ENCODE results near the gene FAM111A.
A peak's percentile ranks its signal among the peaks of the same experiment; 100 is the strongest.

Gene FAM111A

GRCh38 chr11:59187035-59187434 is 44.4 kb downstream of the FAM111A start:
- Histone ChIP-seq H3K27me3 (ENCODE audit: insufficient read depth, poor library complexity, severe bottlenecking) (no peaks in the 10 kb centered on the region), H3K27ac (replicated peaks) (no peak overlapping the region), H3K4me3 (replicated peaks; ENCODE audit: insufficient read depth, low read length) (no peak overlapping the region)
- TF ChIP-seq REST (IDR thresholded peaks at IDR 0.05; ENCODE audit: insufficient replicate concordance, low read depth) (no peak), SPI1 (IDR thresholded peaks at IDR 0.05; ENCODE audit: borderline replicate concordance, low read depth) (no peak), GABPA (IDR thresholded peaks at IDR 0.05; ENCODE audit: low read depth) (no peak), POLR2AphosphoS5 (IDR thresholded peaks at IDR 0.05; ENCODE audit: low read depth) (no peak), CTCF (IDR thresholded peaks at IDR 0.05; ENCODE audit: insufficient read depth, low read length) (no peak)
- no peak for DNase-seq (ENCODE audit: low read depth in 1 of 2, low spot score in 1 of 2)

- TF ChIP-seq REST (IDR thresholded peaks at IDR 0.05; ENCODE audit: insufficient replicate concordance, low read depth) (no peak), POLR2AphosphoS5 (IDR thresholded peaks at IDR 0.05; ENCODE audit: low read depth) (no peak), CTCF (IDR thresholded peaks at IDR 0.05; ENCODE audit: insufficient read depth, low read length) (no peak), GABPA (IDR thresholded peaks at IDR 0.05; ENCODE audit: low read depth) (no peak), SPI1 (IDR thresholded peaks at IDR 0.05; ENCODE audit: borderline replicate concordance, low read depth) (peak; percentile 72; the same call in 1 of the 2 replicates)
- DNase-seq (ENCODE audit: low read depth in 1 of 2, low spot score in 1 of 2), result peak in 1 of 2 experiments; percentile 17
- Histone ChIP-seq H3K27me3 (ENCODE audit: insufficient read depth, poor library complexity, severe bottlenecking) (no peaks in the 10 kb centered on the region), H3K27ac (replicated peaks) (no peak overlapping the region), H3K4me3 (replicated peaks; ENCODE audit: insufficient read depth, low read length) (no peak overlapping the region)
These were observed 44.9 kb downstream of the FAM111A start for GRCh38 chr11:59187587-59187986.

- H3K4me3 ChIP-seq (replicated peaks; ENCODE audit: insufficient read depth, low read length), result no peak overlapping the region
- no peak for DNase-seq (ENCODE audit: low read depth in 1 of 2, low spot score in 1 of 2)
- no peaks in the 10 kb centered on the region for H3K27me3 ChIP-seq (ENCODE audit: insufficient read depth, poor library complexity, severe bottlenecking)
- H3K27ac ChIP-seq (replicated peaks), result no peak overlapping the region
- TF ChIP-seq POLR2AphosphoS5 (IDR thresholded peaks at IDR 0.05; ENCODE audit: low read depth), result no peak
- no peak for TF ChIP-seq GABPA (IDR thresholded peaks at IDR 0.05; ENCODE audit: low read depth)
- TF ChIP-seq SPI1 (IDR thresholded peaks at IDR 0.05; ENCODE audit: borderline replicate concordance, low read depth), result no peak
- TF ChIP-seq CTCF (IDR thresholded peaks at IDR 0.05; ENCODE audit: insufficient read depth, low read length), result no peak
- no peak for TF ChIP-seq REST (IDR thresholded peaks at IDR 0.05; ENCODE audit: insufficient replicate concordance, low read depth)
These were observed 46.3 kb downstream of the FAM111A start for GRCh38 chr11:59188954-59189353.

Data from HL-60 (cell line).